GM19351 (cell line): ENCODE data around the gene VIP.
"Not testable (repeated sequence)": the region's sequence is repeated elsewhere in the genome, so short reads cannot be mapped to it uniquely, and the experiment has no call there.

Experiments used
- ATAC-seq: cut with Tn5 transposase; IDR thresholded peaks from one replicate; pipeline ENCODE4 v1.9.1; 2021; ENCODE audit warnings: mild to moderate bottlenecking, moderate library complexity; ENCODE audit not compliant: unreplicated experiment

The VIP gene

DNA sequence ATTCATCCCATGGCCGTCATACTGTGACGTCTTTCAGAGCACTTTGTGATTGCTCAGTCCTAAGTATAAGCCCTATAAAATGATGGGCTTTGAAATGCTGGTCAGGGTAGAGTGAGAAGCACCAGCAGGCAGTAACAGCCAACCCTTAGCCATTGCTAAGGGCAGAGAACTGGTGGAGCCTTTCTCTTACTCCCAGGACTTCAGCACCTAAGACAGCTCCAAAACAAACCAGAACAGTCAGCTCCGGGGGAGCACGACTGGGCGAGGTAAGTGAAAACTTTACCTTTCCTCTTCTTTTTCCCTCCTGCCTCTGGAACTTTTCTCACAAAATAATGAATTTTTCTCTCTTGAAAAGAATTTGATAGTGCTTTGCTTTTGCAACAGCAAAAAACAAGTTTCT is at the start of gene VIP:
Gene VIP (plus strand): TSS at position 104 of the 400 bp plus-strand sequence. CDS start 1,381 bp downstream, outside the sequence.
- ATAC-seq = no peak

GRCh38 chr6:152701081-152701862 is 49.3 kb upstream of the VIP start:
- ATAC-seq = no peak

DNA sequence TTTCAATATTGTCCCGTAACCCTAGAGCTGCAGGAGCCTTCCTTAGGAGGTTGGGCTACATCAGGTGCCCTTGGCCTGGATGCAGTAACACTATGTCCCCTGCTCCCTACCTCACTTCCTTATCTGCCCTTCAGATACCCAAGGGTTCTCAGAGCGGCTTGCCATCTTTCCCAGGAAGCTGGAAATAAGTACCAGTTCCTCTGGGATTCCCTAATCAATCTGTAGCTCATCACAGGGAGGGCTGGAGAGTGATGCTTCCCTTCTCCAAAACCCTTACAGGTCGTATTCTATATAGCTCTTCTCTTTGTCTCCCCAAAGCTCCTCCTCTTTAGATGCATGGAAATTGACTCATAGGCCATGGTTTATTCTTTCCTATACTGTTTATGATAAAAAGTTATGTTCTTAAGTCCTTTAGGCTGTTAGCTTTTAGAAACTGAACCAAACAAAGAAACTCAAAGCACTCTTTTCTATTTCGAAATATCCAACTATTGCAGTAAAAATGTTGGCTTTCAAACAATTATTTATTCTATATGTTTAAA is 48.7 kb upstream of the VIP start:
- no peak for ATAC-seq

DNA sequence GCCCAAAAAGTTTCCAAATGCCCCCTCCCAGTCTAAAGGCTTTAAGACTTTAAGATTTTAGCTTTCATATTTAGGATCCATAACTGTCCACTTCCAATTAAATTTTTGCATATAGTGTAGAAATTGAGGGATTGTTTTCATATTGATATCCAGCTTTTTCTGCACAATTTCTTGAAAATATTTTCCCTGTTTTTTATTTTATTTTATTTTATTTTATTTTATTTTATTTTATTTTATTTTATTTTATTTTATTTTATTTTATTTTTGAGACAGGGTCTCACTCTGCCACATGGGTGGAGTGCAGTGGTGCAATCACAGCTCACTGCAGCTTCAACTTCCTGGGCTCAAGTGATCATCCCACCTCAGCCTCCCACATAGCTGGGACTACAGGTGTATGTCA is 46.8 kb upstream of the VIP start:
- ATAC-seq = not testable (repeated sequence)

GRCh38 chr6:152705327-152705726 is 45.3 kb upstream of the VIP start:
- ATAC-seq = no peak

GRCh38 chr6:152716322-152716721 is 34.3 kb upstream of the VIP start:
- no peak for ATAC-seq

GRCh38 chr6:152720974-152721373 is 29.6 kb upstream of the VIP start:
- no peak for ATAC-seq

- ATAC-seq = no peak
Measured at GRCh38 chr6:152721956-152722355, 28.6 kb upstream of the VIP start.

DNA sequence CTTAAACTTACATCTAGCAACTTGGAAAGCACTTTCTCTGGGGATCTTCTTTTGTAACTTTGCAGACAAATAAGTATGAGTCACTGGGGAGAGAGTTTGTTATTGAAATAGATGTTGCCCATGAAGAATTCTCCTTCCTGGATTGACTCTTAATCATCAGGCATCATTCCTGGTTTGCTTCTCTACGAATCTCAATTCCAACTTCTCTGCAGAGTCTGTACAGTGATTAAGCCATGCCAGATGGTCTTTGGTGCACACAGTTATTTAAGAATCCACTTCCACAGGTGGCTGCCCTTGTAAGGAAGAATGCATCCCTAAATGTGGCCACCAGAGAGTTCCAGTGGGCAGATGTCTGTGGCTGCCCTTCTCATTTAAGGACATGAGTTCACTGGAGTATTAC is 27.2 kb upstream of the VIP start:
- no peak for ATAC-seq

DNA sequence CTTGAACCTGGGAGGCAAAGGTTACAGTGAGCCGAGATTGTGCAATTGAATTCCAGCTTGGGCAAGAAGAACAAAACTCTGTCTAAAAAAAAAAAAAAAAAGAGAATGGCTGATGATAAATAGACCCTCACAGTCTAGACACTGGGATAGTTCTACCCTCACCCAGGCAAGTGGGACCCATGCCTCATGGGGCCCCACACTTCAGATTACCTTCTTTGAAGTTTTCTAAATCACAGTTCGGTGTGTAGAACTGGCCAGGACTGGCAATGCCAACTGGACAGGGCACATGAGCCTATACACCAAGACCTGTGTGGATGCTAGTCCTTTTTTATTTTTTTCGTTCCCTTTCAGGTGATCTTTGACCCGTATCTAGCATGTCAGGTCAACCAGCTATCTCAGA is 24.3 kb upstream of the VIP start:
- no peak for ATAC-seq

GRCh38 chr6:152727507-152727906 is 23.1 kb upstream of the VIP start:
- ATAC-seq = no peak

DNA sequence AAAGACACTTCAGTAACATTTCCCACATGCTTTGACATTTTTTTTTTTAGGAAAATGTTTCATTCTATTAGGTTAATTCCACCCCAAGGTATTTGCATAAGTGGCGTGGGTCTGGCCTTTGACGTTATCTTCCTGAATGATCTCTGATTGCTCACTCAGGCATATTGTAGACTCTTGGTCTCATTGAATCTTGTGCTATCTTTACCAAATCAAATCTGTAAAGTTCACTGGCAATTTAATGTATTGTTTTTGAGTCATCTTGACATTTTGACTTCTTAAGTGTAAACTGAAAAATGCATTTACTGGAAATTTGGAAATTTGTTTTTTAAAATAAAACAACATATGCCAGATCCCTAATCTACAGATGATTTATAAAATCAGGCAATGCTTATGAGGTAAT is 16.0 kb upstream of the VIP start:
- ATAC-seq = no peak

DNA sequence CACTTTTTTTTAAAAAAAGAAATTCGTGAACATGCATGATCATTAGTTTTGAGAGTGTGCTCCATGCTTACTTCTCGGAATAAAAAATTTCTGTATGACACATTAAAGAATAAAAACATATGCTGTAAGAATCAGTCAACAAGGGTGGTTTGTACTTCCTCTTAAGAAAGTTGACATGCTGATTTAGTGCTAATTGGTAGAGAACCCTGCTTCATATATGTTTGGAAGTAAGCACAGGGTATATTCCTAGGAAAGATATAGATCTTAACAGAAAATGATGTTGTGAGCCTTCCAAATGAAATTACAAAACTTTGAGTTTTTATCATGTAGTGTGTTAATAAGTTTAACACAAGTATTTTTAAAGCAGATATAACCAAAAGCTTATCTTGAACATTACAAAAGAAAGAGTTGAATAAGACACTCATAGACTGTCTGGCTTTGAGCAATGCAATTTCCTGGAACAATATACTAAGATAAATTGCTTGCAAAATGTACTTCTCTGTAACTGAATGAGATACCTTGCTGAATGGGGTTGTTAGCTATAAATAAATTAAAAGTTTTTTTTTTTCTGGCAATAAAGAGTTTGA is 13.8 kb upstream of the VIP start:
- ATAC-seq = no peak

- no peak for ATAC-seq
Measured at GRCh38 chr6:152745509-152746171, 5.0 kb upstream of the VIP start.

DNA sequence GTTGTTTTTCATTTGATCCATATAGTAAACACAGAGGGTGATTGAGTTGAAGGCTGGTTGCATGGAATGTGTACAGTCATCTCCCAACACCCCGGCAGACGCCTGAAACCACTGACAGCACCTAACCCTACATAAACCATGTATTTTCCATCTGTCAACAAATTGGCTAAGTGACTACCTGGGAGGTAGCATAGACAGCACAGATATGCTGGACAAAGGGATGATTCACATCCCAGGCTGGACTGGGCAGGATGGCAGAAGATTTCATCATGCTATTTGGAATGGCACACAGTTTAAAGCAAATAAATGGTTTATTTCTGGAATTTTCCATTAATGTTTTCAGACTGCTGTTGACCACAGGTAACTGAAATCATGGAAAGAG is 4.4 kb upstream of the VIP start:
- ATAC-seq = no peak

DNA sequence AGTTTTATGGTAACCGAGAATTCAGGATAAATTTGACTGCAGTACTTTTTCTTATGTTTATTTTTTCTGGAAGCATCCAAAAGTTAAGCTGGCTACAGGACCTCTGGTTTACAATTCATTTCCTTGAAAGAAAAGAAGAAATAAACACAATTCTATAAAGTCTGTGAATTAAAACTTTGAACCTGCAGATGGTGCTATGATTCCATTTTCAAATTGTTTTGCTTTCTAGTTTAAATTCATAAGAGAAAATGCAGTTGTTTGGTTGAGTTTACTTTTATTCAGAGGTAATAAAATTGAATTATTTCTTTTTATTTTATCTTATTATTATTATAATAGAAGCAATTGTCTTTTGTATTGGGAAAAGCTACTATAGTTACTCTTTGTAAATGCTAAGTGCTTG is 1.8 kb upstream of the VIP start:
- no peak for ATAC-seq

DNA sequence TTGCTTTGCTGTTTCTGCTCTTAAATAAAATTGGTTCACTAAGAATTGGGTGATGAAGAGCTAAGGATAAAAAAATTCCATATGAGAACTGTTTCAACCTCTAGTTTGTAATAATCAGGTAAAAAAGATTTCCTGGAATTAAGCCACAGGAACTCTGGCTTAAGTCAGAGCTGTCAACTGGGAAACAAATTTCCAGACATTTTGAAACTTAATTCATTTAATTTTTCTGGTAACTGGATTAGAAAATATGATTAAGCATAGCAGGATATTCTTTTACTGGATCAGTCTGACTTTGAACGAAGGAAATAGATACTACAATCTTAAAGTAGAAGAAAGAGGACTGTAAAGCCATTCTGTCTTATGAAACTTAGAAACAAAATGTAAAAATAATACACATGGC is 1.3 kb upstream of the VIP start:
- ATAC-seq = no peak

DNA sequence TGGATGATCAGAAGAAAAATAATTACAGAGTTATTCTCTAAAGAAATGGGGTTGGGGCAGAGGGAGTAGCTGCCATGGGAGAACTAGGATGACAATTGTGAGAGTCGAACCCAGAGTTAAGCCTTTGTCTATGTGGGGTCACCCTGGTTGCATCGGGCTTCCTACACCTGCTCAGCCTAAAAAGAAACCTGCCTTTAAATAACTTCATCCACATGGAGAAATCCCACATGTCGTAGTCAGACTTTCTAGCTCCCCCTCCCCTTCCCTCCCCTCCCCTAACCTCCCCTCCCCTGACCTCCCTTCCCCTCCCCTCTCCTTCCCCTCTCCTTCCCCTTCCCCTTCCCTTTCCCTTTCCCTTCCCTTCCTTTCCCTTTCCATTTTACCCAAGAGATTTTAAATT is 14.7 kb downstream of the VIP start:
- no peak for ATAC-seq

- no peak for ATAC-seq
Measured at GRCh38 chr6:152769159-152769558, 18.6 kb downstream of the VIP start.

- ATAC-seq = no peak
Measured at GRCh38 chr6:152769993-152770392, 19.4 kb downstream of the VIP start.

DNA sequence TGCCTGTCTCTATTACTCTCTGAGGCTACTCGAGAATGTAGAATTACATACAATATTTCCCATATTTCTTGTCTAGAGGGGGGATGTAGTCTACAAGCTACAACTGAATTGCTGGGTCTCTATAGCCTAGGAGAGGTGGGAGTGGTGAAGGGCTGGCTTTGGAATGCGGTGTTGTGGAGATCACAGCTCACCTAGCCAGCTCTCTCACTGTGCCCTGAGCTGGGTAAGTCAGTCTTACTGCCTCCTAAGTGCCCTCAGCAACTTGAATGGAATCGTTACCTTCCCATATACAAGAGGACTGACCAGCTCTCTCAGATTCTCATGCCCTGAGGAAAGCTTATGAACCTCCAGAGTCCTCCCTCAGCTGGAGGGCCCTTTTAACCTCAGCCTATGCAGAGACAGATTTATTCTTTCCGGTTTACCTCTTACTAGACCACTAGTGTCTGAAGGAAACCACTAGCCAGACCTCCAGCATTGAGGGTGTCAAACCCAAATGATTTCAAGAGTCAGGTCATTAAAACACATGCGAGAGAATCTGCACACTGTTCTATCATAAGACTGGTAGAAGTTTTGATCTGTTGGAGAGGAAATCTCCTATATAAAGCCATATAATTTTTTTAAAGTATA is 20.6 kb downstream of the VIP start:
- no peak for ATAC-seq

DNA sequence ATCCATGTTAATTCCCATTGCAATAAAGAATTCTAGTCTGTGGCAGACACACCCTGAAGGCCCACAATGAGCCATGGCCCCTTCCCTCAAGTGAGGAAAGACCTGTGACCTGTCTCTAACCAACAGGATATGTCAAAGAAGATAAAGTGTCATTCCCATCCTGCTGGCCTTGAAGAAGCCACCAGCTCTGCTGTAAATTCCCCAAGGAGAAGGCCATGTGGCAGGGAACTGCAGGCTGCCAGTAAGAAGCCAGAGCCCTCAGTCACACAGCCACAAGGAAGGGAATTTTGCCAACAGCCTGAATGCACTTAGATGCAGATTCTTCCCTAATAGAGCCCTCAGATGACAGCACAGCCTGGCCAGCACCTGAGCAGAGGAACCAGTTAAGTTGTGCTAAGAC is 24.8 kb downstream of the VIP start:
- no peak for ATAC-seq
